Neural cell (in vitro differentiated cells): ENCODE results near the gene ACAN. TPM values are rescaled to one million over a fixed set of nuclear protein-coding genes. Genes with fewer than 3 reads are reported as not detected.

Experiments used
- H2AFZ ChIP-seq: fragments of 200-600, 300-800 bp; sonication (generic), shearing (Covaris generic); 2 replicates; pipeline ENCODE4 v1.6.0; 2014; ENCODE audit warnings: low read depth, mild to moderate bottlenecking, antibody characterized with exemption, low read length, moderate library complexity
- H3F3A ChIP-seq: fragments of 200-600 bp; shearing (Covaris generic); 2 replicates; pipeline ENCODE4 v1.6.1; 2016; ENCODE audit warnings: mild to moderate bottlenecking, moderate library complexity, mixed read lengths, antibody characterized with exemption, low read length; ENCODE audit not compliant: insufficient read depth, poor library complexity, severe bottlenecking
- H3K27ac ChIP-seq: fragments of 200-600, 300-800 bp; sonication (generic), shearing (Covaris generic); 2 replicates; pipeline ENCODE4 v1.5.1; 2014; ENCODE audit warnings: mild to moderate bottlenecking, low read length, moderate library complexity
- H3K27me3 ChIP-seq: fragments of 300-800, 200-600 bp; sonication (generic), shearing (Covaris generic); 2 replicates; pipeline ENCODE4 v1.6.0; 2014; ENCODE audit warnings: mild to moderate bottlenecking, low read depth, low read length, moderate library complexity; ENCODE audit not compliant: insufficient read depth
- H3K36me3 ChIP-seq: fragments of 300-800, 200-600 bp; sonication (generic), shearing (Covaris generic); 2 replicates; pipeline ENCODE4 v1.5.1; 2014; ENCODE audit warnings: mild to moderate bottlenecking, antibody characterized with exemption, low read length, moderate library complexity; ENCODE audit not compliant: insufficient read depth
- H3K4me2 ChIP-seq: fragments of 300-800, 200-600 bp; sonication (generic), shearing (Covaris generic); 2 replicates; pipeline ENCODE4 v1.6.0; 2014; ENCODE audit warnings: mild to moderate bottlenecking, low read length
- H3K4me3 ChIP-seq: fragments of 300-800, 200-600 bp; sonication (generic), shearing (Covaris generic); 2 replicates; pipeline ENCODE4 v1.5.1; 2014; ENCODE audit warnings: mild to moderate bottlenecking, low read length, moderate library complexity
- H3K79me2 ChIP-seq: fragments of 200-600 bp; shearing (Covaris generic); replicated peaks from 2 replicates; pipeline ENCODE4 v1.6.0; 2014; ENCODE audit warnings: mild to moderate bottlenecking, low read length, moderate library complexity; ENCODE audit not compliant: insufficient read depth
- H3K9ac ChIP-seq: fragments of 300-800, 200-600 bp; sonication (generic), shearing (Covaris generic); 2 replicates; pipeline ENCODE4 v1.6.1; 2016; ENCODE audit warnings: mild to moderate bottlenecking, low read length, mixed read lengths
- H3K9me2 ChIP-seq: fragments of 200-600 bp; shearing (Covaris generic); 2 replicates; pipeline ENCODE4 v1.6.1; 2016; ENCODE audit warnings: mild to moderate bottlenecking, low read length, mixed read lengths; ENCODE audit not compliant: insufficient read depth
- H3K9me3 ChIP-seq: fragments of 200-600, 300-800 bp; sonication (generic), shearing (Covaris generic); 2 replicates; pipeline ENCODE4 v1.6.1; 2016; ENCODE audit warnings: mild to moderate bottlenecking, mixed run types, low read length, moderate library complexity, mixed read lengths
- H4K20me1 ChIP-seq: fragments of 200-600 bp; shearing (Covaris generic); 2 replicates; pipeline ENCODE4 v1.6.1; 2016; ENCODE audit warnings: mild to moderate bottlenecking, mixed run types; ENCODE audit not compliant: insufficient read depth
- EP300 ChIP-seq: fragments of 450-650 bp; conservative IDR thresholded peaks from 2 replicates; pipeline ENCODE4 v1.6.1; 2014; ENCODE audit warnings: antibody characterized with exemption, mild to moderate bottlenecking, moderate library complexity; ENCODE audit not compliant: poor library complexity, severe bottlenecking
- EZH2 ChIP-seq: fragments of 200-600, 300-800 bp; shearing (Covaris generic), sonication (generic); IDR thresholded peaks from 2 replicates; pipeline ENCODE4 v1.6.1; 2014; ENCODE audit warnings: antibody characterized with exemption, low read length, borderline replicate concordance, mild to moderate bottlenecking; ENCODE audit not compliant: insufficient read depth, poor library complexity, severe bottlenecking
- MXI1 ChIP-seq: fragments of 450-650 bp; conservative IDR thresholded peaks from 2 replicates; pipeline ENCODE4 v1.6.1; 2014; ENCODE audit warnings: antibody characterized with exemption, mild to moderate bottlenecking; ENCODE audit not compliant: poor library complexity, severe bottlenecking
- POLR2AphosphoS5 ChIP-seq: IDR thresholded peaks from 2 replicates; pipeline ENCODE4 v1.6.1; 2012
- RAD21 ChIP-seq: fragments of 450-650 bp; conservative IDR thresholded peaks from 2 replicates; pipeline ENCODE4 v1.6.1; 2014; ENCODE audit warnings: antibody characterized with exemption, mild to moderate bottlenecking, moderate library complexity
- SMC3 ChIP-seq: fragments of 450-650 bp; conservative IDR thresholded peaks from 2 replicates; pipeline ENCODE4 v1.6.1; 2014; ENCODE audit warnings: antibody characterized with exemption, mild to moderate bottlenecking, moderate library complexity; ENCODE audit not compliant: poor library complexity
- TAF1 ChIP-seq: IDR thresholded peaks from 2 replicates; pipeline ENCODE4 v1.6.1; 2012; ENCODE audit warnings: low read depth
- polyA plus RNA-seq: library from polyadenylated mRNA; depleted of rRNA; stranded (reverse); fragments of >200 nt; gene quantifications from 2 replicates; pipeline ENCODE4 v1.2.3, GENCODE V29; 2014
- TF ChIP-seq, protein P1 (sequence below): fragments of 450-650 bp; IDR thresholded peaks from 2 replicates; pipeline ENCODE4 v1.5.1; 2014; ENCODE audit warnings: antibody characterized with exemption, mild to moderate bottlenecking, moderate library complexity; ENCODE audit not compliant: poor library complexity, severe bottlenecking
- TF ChIP-seq, protein P2 (sequence below): IDR thresholded peaks from 2 replicates; pipeline ENCODE4 v1.6.1; 2012; ENCODE audit warnings: borderline replicate concordance

Gene ACAN
- polyA plus RNA-seq, 1 donor from 2014 or later = not detected

DNA sequence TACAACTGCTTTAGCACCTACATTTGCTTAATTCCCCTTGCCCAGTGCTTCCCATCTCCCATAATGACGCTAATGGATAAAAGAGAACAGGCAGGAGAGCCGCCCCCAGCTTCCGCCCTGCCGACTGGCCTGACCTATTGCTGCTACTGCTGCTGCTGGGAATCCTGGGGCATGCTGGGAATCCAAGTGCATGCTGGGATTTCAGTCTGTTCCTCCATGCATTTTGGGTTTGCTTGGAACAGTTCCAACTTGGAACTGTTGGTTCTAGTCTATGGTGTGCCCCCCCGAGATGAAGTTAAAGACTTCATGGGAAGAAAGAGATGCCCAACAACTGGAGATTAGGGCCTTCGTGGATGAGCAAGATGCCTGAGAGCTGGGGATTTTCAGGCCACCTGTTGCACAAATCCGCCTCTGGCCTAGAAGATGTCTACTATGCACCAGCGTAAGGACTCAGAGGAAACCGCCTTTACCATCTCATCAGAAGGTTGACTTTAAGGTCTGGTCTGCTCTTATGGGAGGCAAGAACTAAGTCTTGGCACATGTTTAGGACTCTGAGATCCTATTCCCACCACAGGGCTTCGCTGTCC lies 63.2 kb downstream of the ACAN start:
- Histone ChIP-seq H3K4me3 (no peak overlapping the region), H3F3A (no peaks in the 10 kb centered on the region), H3K9me2 (no peaks in the 10 kb centered on the region), H3K9me3 (no peaks in the 10 kb centered on the region), H2AFZ (no peak overlapping the region), H3K9ac (no peak overlapping the region), H4K20me1 (no peaks in the 10 kb centered on the region), H3K36me3 (no peaks in the 10 kb centered on the region), H3K27me3 (no peaks in the 10 kb centered on the region), H3K4me2 (no peak overlapping the region), H3K27ac (no peak overlapping the region), H3K79me2 (no peaks in the 10 kb centered on the region)
- TF ChIP-seq EP300 (no peak), TAF1 (no peak), RAD21 (no peak)

DNA sequence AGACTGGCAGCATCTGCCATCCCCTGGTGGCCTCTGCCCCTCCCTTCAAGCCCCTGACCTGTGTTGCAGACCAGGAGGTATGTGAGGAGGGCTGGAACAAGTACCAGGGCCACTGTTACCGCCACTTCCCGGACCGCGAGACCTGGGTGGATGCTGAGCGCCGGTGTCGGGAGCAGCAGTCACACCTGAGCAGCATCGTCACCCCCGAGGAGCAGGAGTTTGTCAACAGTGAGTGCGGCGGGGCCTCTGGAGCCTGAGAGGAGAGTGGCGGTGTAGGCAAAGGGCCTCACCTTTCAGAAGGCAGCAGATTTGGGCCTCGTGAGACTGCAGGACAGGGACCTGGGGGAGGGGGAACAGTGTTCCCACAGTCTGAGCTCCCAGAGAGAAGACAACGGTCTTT lies 68.1 kb downstream of the ACAN start:
- Histone ChIP-seq H3K36me3 (no peaks in the 10 kb centered on the region), H3K9me3 (no peaks in the 10 kb centered on the region), H3K4me3 (no peak overlapping the region), H2AFZ (no peak overlapping the region), H3K9me2 (no peaks in the 10 kb centered on the region), H3K79me2 (no peaks in the 10 kb centered on the region), H3K4me2 (no peak overlapping the region), H3K9ac (no peak overlapping the region), H3K27me3 (no peaks in the 10 kb centered on the region), H3F3A (no peaks in the 10 kb centered on the region), H4K20me1 (no peaks in the 10 kb centered on the region), H3K27ac (no peak overlapping the region)
- TF ChIP-seq POLR2AphosphoS5 = no peak
- TF ChIP-seq, protein P1, sequence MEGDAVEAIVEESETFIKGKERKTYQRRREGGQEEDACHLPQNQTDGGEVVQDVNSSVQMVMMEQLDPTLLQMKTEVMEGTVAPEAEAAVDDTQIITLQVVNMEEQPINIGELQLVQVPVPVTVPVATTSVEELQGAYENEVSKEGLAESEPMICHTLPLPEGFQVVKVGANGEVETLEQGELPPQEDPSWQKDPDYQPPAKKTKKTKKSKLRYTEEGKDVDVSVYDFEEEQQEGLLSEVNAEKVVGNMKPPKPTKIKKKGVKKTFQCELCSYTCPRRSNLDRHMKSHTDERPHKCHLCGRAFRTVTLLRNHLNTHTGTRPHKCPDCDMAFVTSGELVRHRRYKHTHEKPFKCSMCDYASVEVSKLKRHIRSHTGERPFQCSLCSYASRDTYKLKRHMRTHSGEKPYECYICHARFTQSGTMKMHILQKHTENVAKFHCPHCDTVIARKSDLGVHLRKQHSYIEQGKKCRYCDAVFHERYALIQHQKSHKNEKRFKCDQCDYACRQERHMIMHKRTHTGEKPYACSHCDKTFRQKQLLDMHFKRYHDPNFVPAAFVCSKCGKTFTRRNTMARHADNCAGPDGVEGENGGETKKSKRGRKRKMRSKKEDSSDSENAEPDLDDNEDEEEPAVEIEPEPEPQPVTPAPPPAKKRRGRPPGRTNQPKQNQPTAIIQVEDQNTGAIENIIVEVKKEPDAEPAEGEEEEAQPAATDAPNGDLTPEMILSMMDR = no peak
- TF ChIP-seq, protein P2, sequence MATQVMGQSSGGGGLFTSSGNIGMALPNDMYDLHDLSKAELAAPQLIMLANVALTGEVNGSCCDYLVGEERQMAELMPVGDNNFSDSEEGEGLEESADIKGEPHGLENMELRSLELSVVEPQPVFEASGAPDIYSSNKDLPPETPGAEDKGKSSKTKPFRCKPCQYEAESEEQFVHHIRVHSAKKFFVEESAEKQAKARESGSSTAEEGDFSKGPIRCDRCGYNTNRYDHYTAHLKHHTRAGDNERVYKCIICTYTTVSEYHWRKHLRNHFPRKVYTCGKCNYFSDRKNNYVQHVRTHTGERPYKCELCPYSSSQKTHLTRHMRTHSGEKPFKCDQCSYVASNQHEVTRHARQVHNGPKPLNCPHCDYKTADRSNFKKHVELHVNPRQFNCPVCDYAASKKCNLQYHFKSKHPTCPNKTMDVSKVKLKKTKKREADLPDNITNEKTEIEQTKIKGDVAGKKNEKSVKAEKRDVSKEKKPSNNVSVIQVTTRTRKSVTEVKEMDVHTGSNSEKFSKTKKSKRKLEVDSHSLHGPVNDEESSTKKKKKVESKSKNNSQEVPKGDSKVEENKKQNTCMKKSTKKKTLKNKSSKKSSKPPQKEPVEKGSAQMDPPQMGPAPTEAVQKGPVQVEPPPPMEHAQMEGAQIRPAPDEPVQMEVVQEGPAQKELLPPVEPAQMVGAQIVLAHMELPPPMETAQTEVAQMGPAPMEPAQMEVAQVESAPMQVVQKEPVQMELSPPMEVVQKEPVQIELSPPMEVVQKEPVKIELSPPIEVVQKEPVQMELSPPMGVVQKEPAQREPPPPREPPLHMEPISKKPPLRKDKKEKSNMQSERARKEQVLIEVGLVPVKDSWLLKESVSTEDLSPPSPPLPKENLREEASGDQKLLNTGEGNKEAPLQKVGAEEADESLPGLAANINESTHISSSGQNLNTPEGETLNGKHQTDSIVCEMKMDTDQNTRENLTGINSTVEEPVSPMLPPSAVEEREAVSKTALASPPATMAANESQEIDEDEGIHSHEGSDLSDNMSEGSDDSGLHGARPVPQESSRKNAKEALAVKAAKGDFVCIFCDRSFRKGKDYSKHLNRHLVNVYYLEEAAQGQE = no peak
- TF ChIP-seq SMC3 = no peak
- TF ChIP-seq RAD21 = no peak
- TF ChIP-seq EZH2 = no peak
- no peak for TF ChIP-seq TAF1
- TF ChIP-seq MXI1 = no peak
- no peak for TF ChIP-seq EP300
